T-helper 17 cell (primary cell): ENCODE measurements around the gene MYL9. TPM values are rescaled to one million over a fixed set of nuclear protein-coding genes. Genes with fewer than 3 reads are reported as not detected.
A peak's percentile ranks its signal among the peaks of the same experiment; 100 is the strongest.

ENCODE experiments used
- ATAC-seq: fragments of 150-1000 bp; cut with Tn5 transposase; 2 replicates; pipeline ENCODE4 v1.10.0; 2021; ENCODE audit warnings: mild to moderate bottlenecking, moderate library complexity
- DNase-seq, 3 donors: peaks; one replicate each; pipeline versions ENCODE4 v3.0.0 to v3.0.0-alpha.2; 2020 to 2021
- H3K9me3 ChIP-seq: one replicate; pipeline ENCODE4 v1.7.0; 2013; ENCODE audit warnings: low read length, mild to moderate bottlenecking; ENCODE audit not compliant: control insufficient read depth, poor library complexity, severe bottlenecking
- H3K27ac Mint-ChIP-seq: one replicate; pipeline ENCODE4 v1.8.0; 2022; ENCODE audit warnings: mild to moderate bottlenecking, moderate library complexity, mixed read lengths
- H3K27me3 Mint-ChIP-seq: one replicate; pipeline ENCODE4 v1.8.0; 2022; ENCODE audit warnings: mixed read lengths
- H3K36me3 Mint-ChIP-seq: one replicate; pipeline ENCODE4 v1.8.0; 2022; ENCODE audit warnings: low read depth, mixed read lengths
- H3K4me1 Mint-ChIP-seq: one replicate; pipeline ENCODE4 v1.8.0; 2022; ENCODE audit warnings: mild to moderate bottlenecking, mixed read lengths
- H3K4me3 Mint-ChIP-seq: one replicate; pipeline ENCODE4 v1.8.0; 2022; ENCODE audit warnings: mild to moderate bottlenecking, moderate library complexity, mixed read lengths
- total RNA-seq, 4 donors: library from RNA in 2 of 4; stranded (reverse) in 2 of 4; gene quantifications; one replicate each; pipeline ENCODE4 v1.2.3 and lab custom pipeline; 2022 to 2026

The MYL9 gene
- total RNA-seq, 2 donors from 2014 or later = 3.4 to 125 TPM

DNA sequence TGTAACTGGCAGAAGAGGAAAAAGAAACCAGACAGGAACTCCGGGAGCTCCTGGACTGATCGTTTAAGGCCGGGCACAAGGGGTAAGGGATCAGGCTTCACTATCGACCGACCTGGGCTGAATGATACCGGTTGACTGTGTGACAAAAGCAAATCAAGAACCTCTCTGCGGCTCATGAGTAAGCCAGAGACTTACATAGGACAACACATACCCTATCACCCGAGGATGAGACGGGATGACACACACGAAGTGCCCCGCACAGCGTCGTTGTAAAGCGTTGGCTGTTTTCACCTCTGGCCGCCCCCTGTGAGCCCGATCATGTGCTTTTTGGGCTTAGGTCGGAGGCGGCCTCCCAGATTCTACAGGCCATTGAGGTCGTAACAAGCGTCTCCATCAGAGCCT lies 31.4 kb downstream of the MYL9 start:
- Mint-ChIP-seq H3K4me1 (peaks cover 28% of the 10 kb centered on the region), H3K27me3 (no peaks in the 10 kb centered on the region), H3K27ac (peak overlapping the region; percentile 96), H3K4me3 (peak overlapping the region; percentile 90), H3K36me3 (peaks cover 3% of the 10 kb centered on the region)
- ATAC-seq (peak; percentile 61), DNase-seq (peak; percentile 30 to 44 (median 33))
- no peaks in the 10 kb centered on the region for H3K9me3 ChIP-seq

DNA sequence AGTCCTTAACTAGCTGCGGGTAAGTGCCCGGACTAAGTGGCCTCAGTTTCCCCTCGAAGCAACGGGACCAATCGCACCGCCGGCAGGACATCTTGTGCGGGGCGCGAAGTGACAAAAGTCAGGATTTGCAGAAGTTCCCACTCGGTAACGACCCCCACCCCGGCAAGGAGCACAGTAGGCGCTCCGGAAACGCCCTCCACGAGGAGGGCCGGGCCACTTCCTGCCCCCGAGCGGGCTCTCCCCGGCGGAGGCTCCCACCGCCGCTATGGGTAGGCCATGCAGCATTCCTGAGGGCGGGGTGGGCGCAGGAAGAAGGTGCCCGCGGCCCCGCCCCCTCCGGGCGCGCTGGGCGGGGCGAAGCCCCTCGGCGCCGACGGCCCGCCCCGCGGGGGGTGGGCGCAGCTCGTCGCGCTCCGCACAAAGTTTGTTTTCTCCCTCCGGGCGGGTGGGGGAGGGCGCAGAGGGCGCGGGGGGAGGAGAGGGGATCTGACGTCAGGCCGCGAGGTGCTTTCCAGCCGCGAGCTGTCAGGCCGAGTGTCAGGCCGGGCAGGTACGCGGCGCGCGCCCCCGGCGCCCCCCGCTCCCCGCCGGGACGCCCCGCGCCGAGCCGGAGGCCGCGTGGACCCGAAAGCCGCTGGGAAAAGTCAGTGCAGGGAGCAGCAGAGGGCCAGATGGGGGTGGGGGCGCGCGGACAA lies 31.9 kb downstream of the MYL9 start, which contains the start of gene TGIF2:
Gene TGIF2, plus strand, starts transcription at position 495 of the 695 bp plus-strand sequence. CDS start 5,178 bp downstream, outside the sequence.
- peak; percentile 79 for ATAC-seq
- H3K27me3 Mint-ChIP-seq = no peaks in the 10 kb centered on the region
- H3K4me1 Mint-ChIP-seq = peaks cover 28% of the 10 kb centered on the region
- peaks cover 3% of the 10 kb centered on the region for H3K36me3 Mint-ChIP-seq
- peak within 1 kb of the TSS; percentile 98 for H3K4me3 Mint-ChIP-seq
- H3K9me3 ChIP-seq = no peaks in the 10 kb centered on the region
- H3K27ac Mint-ChIP-seq = peak within 1 kb of the TSS; percentile 97
- DNase-seq = peak; percentile 72 to 92 (median 86)

GRCh38 chr20:36573798-36574365 lies 32.6 kb downstream of the MYL9 start:
- Mint-ChIP-seq H3K27ac (peak overlapping the region; percentile 97), H3K27me3 (no peaks in the 10 kb centered on the region), H3K4me1 (peaks cover 28% of the 10 kb centered on the region), H3K36me3 (peaks cover 3% of the 10 kb centered on the region), H3K4me3 (peak overlapping the region; percentile 98)
- H3K9me3 ChIP-seq = no peaks in the 10 kb centered on the region
- DNase-seq (peak; percentile 35 to 43 (median 35)), ATAC-seq (no peak)

DNA sequence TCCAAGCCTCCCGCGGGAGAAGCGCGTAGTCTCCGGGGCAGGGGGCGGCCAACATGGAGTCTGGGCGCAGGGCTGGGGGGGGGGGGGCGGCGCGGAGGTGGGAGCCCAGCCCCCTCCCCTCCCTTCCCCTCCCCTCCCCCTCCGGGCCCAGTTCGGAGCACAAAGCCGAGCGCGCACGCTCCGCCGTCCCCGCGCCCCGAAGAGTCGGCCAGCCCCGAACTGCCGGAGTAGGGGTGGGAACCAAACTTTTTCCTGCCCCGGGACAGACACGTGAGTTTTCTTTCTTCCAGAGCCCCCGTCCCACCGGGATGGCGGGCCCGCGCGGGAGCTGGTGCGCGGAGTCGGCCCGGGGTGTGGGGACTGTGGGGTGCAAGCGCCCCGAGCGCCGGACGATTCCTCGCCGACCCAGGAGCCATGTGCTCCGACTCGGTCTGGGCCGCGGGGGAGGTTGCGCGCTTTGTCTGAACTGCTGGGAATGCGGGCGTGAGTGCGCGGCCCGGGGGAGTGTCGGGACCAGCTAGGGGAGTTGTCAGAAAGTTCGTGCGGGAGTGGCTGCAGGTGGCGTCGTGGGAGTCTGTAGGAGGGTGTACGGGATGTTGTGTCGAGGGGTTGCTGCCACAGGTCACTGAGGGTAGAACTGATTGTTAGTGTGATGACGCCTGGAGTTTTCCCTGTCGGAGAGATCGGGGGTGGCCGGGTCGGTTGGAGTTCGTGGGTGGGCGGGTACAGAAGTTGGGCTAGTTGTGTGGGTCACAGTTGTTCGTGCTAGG lies 33.2 kb downstream of the MYL9 start:
- H3K4me3 Mint-ChIP-seq = peak overlapping the region; percentile 98
- H3K9me3 ChIP-seq = no peaks in the 10 kb centered on the region
- H3K4me1 Mint-ChIP-seq = peaks cover 28% of the 10 kb centered on the region
- DNase-seq (peak; percentile 29 to 32 (median 31)), ATAC-seq (peak; percentile 24)
- no peaks in the 10 kb centered on the region for H3K27me3 Mint-ChIP-seq
- H3K36me3 Mint-ChIP-seq = peaks cover 3% of the 10 kb centered on the region
- H3K27ac Mint-ChIP-seq = peak overlapping the region; percentile 97

DNA sequence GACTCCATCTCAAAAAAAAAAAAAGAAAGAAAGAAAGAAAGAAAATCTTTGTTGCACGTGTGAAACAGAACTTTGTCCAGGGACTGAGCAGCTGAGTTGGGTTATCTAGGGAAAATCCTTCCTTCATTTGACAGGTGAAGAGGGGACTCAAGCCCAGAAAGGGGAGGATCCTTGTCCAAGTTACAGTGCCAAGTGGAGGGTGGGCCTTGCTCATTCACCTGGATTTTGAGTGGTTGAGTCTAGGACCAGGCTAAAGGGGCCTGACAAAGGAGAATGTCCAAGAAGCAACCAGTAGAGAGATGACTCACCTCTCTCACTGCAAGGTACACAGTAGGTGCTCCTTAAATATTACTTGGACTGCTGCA lies 34.7 kb downstream of the MYL9 start:
- Mint-ChIP-seq H3K27me3 (no peaks in the 10 kb centered on the region), H3K36me3 (peaks cover 9% of the 10 kb centered on the region), H3K4me3 (peak overlapping the region; percentile 98), H3K27ac (peak overlapping the region; percentile 97), H3K4me1 (peaks cover 32% of the 10 kb centered on the region)
- ATAC-seq (no peak), DNase-seq (no peak)
- H3K9me3 ChIP-seq = no peaks in the 10 kb centered on the region

DNA sequence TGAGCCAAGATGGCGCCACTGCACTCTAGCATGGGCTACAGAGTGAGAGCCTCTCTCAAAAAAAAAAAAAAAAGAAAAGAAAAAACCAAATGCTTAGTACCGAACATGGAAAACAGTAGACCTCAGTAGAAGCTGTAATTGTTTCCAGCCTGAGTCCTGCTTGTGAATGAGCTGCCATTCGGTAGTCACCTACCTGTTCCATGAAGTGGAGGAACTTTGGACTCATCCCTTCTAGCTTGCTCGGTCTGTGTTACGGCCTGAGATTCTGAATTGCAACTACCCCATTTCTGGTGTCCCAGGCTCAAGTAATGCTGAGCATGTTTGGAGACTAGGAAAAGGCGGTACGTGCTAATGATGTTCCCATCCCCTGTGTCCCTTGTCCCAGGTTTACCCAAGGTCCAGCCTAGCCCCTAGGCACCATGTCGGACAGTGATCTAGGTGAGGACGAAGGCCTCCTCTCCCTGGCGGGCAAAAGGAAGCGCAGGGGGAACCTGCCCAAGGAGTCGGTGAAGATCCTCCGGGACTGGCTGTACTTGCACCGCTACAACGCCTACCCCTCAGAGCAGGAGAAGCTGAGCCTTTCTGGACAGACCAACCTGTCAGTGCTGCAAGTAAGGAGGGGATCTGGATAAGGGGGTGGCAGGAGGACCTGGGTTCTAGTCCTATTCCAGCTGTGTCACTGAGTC lies 37.2 kb downstream of the MYL9 start:
- Mint-ChIP-seq H3K4me1 (peaks cover 29% of the 10 kb centered on the region), H3K36me3 (peaks cover 9% of the 10 kb centered on the region), H3K27me3 (no peaks in the 10 kb centered on the region), H3K4me3 (no peak overlapping the region), H3K27ac (no peak overlapping the region)
- DNase-seq = no peak
- ATAC-seq = no peak
- H3K9me3 ChIP-seq = no peaks in the 10 kb centered on the region

DNA sequence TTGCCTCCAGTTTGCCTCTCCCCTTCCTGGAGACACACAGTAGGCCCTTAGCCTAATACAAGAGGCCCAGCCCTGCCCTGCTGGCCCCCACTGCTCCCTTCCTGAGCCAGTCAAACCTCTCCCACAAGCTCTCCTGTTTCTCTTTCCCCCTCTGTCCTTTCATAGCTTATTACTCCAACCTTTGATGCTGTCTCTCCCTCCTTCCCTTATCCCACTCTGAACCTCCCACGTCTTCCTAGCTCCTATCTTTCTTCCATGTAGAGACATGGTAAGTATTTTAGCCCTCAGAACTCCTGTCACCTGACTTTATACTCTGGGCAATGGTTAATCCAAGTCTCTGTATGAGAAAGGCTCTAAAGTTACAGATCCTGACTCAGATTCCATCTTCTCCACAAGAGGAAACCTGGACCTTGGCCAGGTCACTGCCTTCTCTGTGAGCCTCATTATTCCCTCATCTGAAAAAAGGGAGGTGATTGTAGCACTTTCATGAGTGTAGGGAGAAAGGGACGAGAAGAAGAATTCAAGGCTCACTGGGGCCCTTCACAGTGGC lies 38.8 kb downstream of the MYL9 start:
- Mint-ChIP-seq H3K27ac (peak overlapping the region; percentile 84), H3K4me1 (peaks cover 24% of the 10 kb centered on the region), H3K27me3 (no peaks in the 10 kb centered on the region), H3K36me3 (peaks cover 6% of the 10 kb centered on the region), H3K4me3 (peak overlapping the region; percentile 21)
- no peaks in the 10 kb centered on the region for H3K9me3 ChIP-seq
- DNase-seq = no peak
- ATAC-seq = no peak

GRCh38 chr20:36582322-36582721 lies 41.0 kb downstream of the MYL9 start:
- peak overlapping the region; percentile 87 for H3K27ac Mint-ChIP-seq
- DNase-seq (no peak), ATAC-seq (peak; percentile 80)
- H3K9me3 ChIP-seq = no peaks in the 10 kb centered on the region
- no peaks in the 10 kb centered on the region for H3K27me3 Mint-ChIP-seq
- peaks cover 6% of the 10 kb centered on the region for H3K36me3 Mint-ChIP-seq
- H3K4me1 Mint-ChIP-seq = peaks cover 17% of the 10 kb centered on the region
- H3K4me3 Mint-ChIP-seq = no peak overlapping the region

GRCh38 chr20:36582821-36583220 lies 41.5 kb downstream of the MYL9 start:
- Mint-ChIP-seq H3K4me3 (peak overlapping the region; percentile 15), H3K4me1 (peaks cover 21% of the 10 kb centered on the region), H3K36me3 (peaks cover 6% of the 10 kb centered on the region), H3K27me3 (no peaks in the 10 kb centered on the region), H3K27ac (peak overlapping the region; percentile 87)
- ATAC-seq (no peak), DNase-seq (no peak)
- no peaks in the 10 kb centered on the region for H3K9me3 ChIP-seq

GRCh38 chr20:36584018-36584481 lies 42.7 kb downstream of the MYL9 start:
- peak overlapping the region; percentile 87 for H3K27ac Mint-ChIP-seq
- DNase-seq = no peak
- H3K9me3 ChIP-seq = no peaks in the 10 kb centered on the region
- ATAC-seq = no peak
- peaks cover 23% of the 10 kb centered on the region for H3K4me1 Mint-ChIP-seq
- peaks cover 6% of the 10 kb centered on the region for H3K36me3 Mint-ChIP-seq
- no peak overlapping the region for H3K4me3 Mint-ChIP-seq
- no peaks in the 10 kb centered on the region for H3K27me3 Mint-ChIP-seq

DNA sequence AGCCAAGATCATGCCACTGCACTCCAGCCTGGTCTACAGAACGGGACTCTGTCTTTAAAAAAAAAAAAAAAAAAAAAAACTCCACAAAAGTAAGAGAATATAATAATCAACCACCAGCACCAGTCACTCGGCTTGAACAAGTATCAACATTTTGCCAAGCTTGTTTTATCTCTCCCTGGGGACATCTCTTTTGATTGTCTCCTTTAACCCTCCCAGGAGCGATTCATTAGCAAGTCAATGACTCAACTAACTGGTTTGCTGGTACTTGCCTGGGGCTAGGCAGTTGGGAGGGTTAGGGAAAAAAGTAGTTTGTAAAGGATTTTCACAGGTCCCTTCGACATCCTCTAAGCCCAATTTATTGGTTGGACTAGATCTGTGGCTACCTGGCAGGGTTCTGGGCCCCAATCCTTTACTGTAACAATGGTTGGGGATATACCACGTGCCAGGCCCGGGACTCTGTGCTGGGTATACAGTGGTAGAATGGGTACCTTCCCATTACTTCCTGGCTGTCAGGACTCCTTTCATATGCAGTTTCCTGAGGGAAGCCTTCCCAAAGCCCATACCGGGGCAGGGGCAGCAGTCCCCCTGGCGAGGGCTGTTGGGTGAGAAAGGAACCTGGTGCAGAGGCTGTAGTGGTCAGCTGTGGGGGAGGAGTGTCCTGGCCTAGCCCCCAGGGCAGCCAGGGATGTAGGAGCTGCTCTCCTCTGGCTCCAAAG lies 44.2 kb downstream of the MYL9 start:
- Mint-ChIP-seq H3K27me3 (no peaks in the 10 kb centered on the region), H3K36me3 (no peaks in the 10 kb centered on the region), H3K27ac (peak overlapping the region; percentile 21), H3K4me3 (no peak overlapping the region), H3K4me1 (peaks cover 19% of the 10 kb centered on the region)
- no peak for DNase-seq
- H3K9me3 ChIP-seq = no peaks in the 10 kb centered on the region
- ATAC-seq = no peak

DNA sequence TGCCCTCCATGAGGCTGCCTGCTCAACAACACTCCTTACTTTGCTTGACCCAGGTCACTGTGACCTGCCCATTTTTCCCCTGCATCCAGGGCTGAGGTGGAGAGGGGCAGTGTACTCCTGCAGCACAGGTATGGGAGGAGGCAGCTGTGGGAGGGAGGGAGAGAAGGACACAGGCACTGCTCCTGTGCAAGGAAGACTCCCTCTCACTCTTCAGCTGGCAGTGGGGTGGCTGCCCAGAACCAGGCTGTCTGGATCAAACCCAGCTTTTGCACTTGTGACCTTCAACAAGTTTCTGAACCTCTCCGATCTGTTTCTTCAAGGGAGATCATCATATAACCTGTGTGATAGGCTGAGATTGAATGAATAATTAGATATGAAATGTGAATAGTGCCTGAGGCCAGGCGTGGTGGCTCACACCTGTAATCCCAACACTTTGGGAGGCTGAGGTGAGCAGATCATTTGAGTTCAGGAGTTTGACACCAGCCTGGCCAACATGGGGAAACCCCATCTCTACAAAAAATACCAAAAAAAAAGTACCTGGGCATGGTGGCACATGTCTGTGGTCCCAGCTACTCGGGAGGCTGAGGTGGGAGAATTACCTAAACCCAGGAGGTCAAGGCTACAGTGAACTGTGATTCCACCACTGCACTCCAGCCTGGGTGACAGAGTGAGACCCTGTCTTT lies 46.2 kb downstream of the MYL9 start:
- H3K4me3 Mint-ChIP-seq = peak overlapping the region; percentile 52
- no peaks in the 10 kb centered on the region for H3K9me3 ChIP-seq
- H3K27me3 Mint-ChIP-seq = no peaks in the 10 kb centered on the region
- H3K36me3 Mint-ChIP-seq = no peaks in the 10 kb centered on the region
- H3K4me1 Mint-ChIP-seq = peaks cover 28% of the 10 kb centered on the region
- no peak for DNase-seq
- peak; percentile 31 for ATAC-seq
- H3K27ac Mint-ChIP-seq = peak overlapping the region; percentile 60
